ENCODE measurements around the gene LAMA3.

GRCh38 chr18:23970161-23971096 lies 281.2 kb downstream of the LAMA3 start:
- no peak for TF ChIP-seq CTCF (IDR thresholded peaks at IDR 0.05)
- no peak for TF ChIP-seq REST (IDR thresholded peaks at IDR 0.05; ENCODE audit: insufficient read depth in 1 of 2, low read depth in 2 of 2, low read length in 1 of 2)
- TF ChIP-seq SIN3A (IDR thresholded peaks at IDR 0.05; ENCODE audit: borderline replicate concordance, insufficient read depth, low read depth, low read length): no peak
- TF ChIP-seq POLR2AphosphoS5 (IDR thresholded peaks at IDR 0.05; ENCODE audit: low read depth, low read length): no peak

Data from Panc1 (cell line).